ENCODE measurements around the gene ANKS1A.

Gene ANKS1A

GRCh38 chr6:35037664-35038038, 148.6 kb downstream of the ANKS1A start:
- H3K36me3 ChIP-seq (ENCODE audit: low read depth): 0 out of 2 replicates have a peak, but pooled peaks cover 8% of the 10 kb centered on the region
- no peak overlapping the region for H3K27ac ChIP-seq (ENCODE audit: poor library complexity, severe bottlenecking)
- H3K4me3 ChIP-seq (ENCODE audit: severe bottlenecking): no peak overlapping the region
- no peak for ATAC-seq (ENCODE audit: low read depth)
- no peaks in the 10 kb centered on the region for H3K27me3 ChIP-seq (ENCODE audit: insufficient read depth, poor library complexity, severe bottlenecking)
- no peak for TF ChIP-seq CTCF (IDR thresholded peaks at IDR 0.05; ENCODE audit: poor library complexity, severe bottlenecking)
- no peaks in the 10 kb centered on the region for H3K9me3 ChIP-seq (ENCODE audit: severe bottlenecking)
- no peak for DNase-seq (ENCODE audit: low spot score)
- no peaks in the 10 kb centered on the region for H3K4me1 ChIP-seq (ENCODE audit: insufficient read depth, poor library complexity, severe bottlenecking)

GRCh38 chr6:35038076-35038475, 149.0 kb downstream of the ANKS1A start:
- DNase-seq (ENCODE audit: low spot score) (no peak), ATAC-seq (ENCODE audit: low read depth) (no peak)
- TF ChIP-seq CTCF (IDR thresholded peaks at IDR 0.05; ENCODE audit: poor library complexity, severe bottlenecking): no peak

GRCh38 chr6:35040398-35040797, 151.3 kb downstream of the ANKS1A start:
- Histone ChIP-seq H3K27me3 (ENCODE audit: insufficient read depth, poor library complexity, severe bottlenecking) (no peaks in the 10 kb centered on the region), H3K9me3 (ENCODE audit: severe bottlenecking) (no peaks in the 10 kb centered on the region), H3K4me3 (ENCODE audit: severe bottlenecking) (no peak overlapping the region), H3K4me1 (ENCODE audit: insufficient read depth, poor library complexity, severe bottlenecking) (no peaks in the 10 kb centered on the region), H3K36me3 (ENCODE audit: low read depth) (0 out of 2 replicates have a peak, but pooled peaks cover 10% of the 10 kb centered on the region), H3K27ac (ENCODE audit: poor library complexity, severe bottlenecking) (no peak overlapping the region)
- no peak for ATAC-seq (ENCODE audit: low read depth)
- DNase-seq (ENCODE audit: low spot score): no peak
- no peak for TF ChIP-seq CTCF (IDR thresholded peaks at IDR 0.05; ENCODE audit: poor library complexity, severe bottlenecking)

More at GRCh38 chr6:35038076-35038475, 149.0 kb downstream of the ANKS1A start:
- H3K4me3 ChIP-seq (ENCODE audit: severe bottlenecking): no peak overlapping the region
- no peaks in the 10 kb centered on the region for H3K9me3 ChIP-seq (ENCODE audit: severe bottlenecking)
- no peaks in the 10 kb centered on the region for H3K4me1 ChIP-seq (ENCODE audit: insufficient read depth, poor library complexity, severe bottlenecking)
- 0 out of 2 replicates have a peak, but pooled peaks cover 8% of the 10 kb centered on the region for H3K36me3 ChIP-seq (ENCODE audit: low read depth)
- no peak overlapping the region for H3K27ac ChIP-seq (ENCODE audit: poor library complexity, severe bottlenecking)
- H3K27me3 ChIP-seq (ENCODE audit: insufficient read depth, poor library complexity, severe bottlenecking): no peaks in the 10 kb centered on the region

GRCh38 chr6:35041086-35041861, 152.2 kb downstream of the ANKS1A start:
- Histone ChIP-seq H3K9me3 (ENCODE audit: severe bottlenecking) (no peaks in the 10 kb centered on the region), H3K4me1 (ENCODE audit: insufficient read depth, poor library complexity, severe bottlenecking) (no peaks in the 10 kb centered on the region), H3K4me3 (ENCODE audit: severe bottlenecking) (no peak overlapping the region), H3K27me3 (ENCODE audit: insufficient read depth, poor library complexity, severe bottlenecking) (no peaks in the 10 kb centered on the region), H3K27ac (ENCODE audit: poor library complexity, severe bottlenecking) (no peak overlapping the region), H3K36me3 (ENCODE audit: low read depth) (0 out of 2 replicates have a peak, but pooled peaks cover 10% of the 10 kb centered on the region)
- DNase-seq (ENCODE audit: low spot score): no peak
- TF ChIP-seq CTCF (IDR thresholded peaks at IDR 0.05; ENCODE audit: poor library complexity, severe bottlenecking): no peak
- ATAC-seq (ENCODE audit: low read depth): no peak
